AG10803 (cell line): Measurements from ENCODE around the gene STIP1.

Experiments used
- DNase-seq: peaks from one replicate; pipeline ENCODE4 v3.0.0; 2010; ENCODE audit warnings: low read depth
- H3K4me3 ChIP-seq: 2 replicates; pipeline ENCODE4 v1.5.1; 2011; ENCODE audit warnings: mild to moderate bottlenecking, low read length, control low read depth
- TF ChIP-seq, protein P1 (sequence below): conservative IDR thresholded peaks from 2 replicates; pipeline ENCODE4 v1.5.1; 2011; ENCODE audit warnings: mild to moderate bottlenecking, low read length, control low read depth, inconsistent platforms

Gene STIP1

DNA sequence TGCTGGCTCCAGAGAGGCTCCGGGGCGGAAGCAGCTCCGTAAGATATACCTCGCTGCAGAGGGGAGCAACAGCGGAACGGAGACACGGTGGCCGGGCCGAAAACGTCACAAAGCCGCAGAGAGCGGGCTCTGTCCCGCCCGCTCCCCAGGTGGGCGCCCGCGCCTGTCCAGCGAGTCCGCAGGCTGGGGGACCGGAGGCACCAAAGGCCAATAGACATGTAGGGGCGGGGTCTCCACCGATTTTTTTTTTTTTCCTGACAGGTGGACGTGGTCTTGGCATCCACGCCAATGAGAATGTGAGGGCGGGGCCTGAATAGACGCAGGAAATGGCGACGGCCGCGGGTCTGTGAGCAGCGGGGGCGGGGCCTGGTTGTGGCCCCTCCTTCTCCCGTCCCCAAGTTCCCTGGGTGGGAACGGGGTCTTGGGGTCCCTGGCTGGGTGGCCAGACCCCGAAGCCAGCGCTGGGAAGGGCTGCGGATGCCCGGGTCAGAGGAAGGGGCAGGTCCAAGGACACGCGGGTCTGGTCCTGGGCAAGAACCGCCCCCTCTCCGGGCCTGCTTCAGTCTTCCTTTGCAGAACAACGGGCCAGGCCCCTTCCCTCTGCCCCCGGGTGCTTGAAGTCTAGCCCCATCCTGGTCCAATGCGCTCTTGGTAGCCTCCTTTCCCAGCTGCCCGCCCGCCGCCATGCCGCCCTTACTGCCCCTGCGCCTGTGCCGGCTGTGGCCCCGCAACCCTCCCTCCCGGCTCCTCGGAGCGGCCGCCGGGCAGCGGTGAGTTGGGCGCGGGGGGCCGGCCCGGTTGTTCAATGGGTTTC, 44.4 kb downstream of the STIP1 start, which contains the start of gene DNAJC4:
Gene DNAJC4, plus strand, starts transcription at position 378 of the 814 bp plus-strand sequence. Its CDS starts 307 bp downstream, at position 685.
- TF ChIP-seq, protein P1, sequence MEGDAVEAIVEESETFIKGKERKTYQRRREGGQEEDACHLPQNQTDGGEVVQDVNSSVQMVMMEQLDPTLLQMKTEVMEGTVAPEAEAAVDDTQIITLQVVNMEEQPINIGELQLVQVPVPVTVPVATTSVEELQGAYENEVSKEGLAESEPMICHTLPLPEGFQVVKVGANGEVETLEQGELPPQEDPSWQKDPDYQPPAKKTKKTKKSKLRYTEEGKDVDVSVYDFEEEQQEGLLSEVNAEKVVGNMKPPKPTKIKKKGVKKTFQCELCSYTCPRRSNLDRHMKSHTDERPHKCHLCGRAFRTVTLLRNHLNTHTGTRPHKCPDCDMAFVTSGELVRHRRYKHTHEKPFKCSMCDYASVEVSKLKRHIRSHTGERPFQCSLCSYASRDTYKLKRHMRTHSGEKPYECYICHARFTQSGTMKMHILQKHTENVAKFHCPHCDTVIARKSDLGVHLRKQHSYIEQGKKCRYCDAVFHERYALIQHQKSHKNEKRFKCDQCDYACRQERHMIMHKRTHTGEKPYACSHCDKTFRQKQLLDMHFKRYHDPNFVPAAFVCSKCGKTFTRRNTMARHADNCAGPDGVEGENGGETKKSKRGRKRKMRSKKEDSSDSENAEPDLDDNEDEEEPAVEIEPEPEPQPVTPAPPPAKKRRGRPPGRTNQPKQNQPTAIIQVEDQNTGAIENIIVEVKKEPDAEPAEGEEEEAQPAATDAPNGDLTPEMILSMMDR: no peak
- peak; percentile 70 for DNase-seq
- H3K4me3 ChIP-seq: peak within 1 kb of the TSS; percentile 81

DNA sequence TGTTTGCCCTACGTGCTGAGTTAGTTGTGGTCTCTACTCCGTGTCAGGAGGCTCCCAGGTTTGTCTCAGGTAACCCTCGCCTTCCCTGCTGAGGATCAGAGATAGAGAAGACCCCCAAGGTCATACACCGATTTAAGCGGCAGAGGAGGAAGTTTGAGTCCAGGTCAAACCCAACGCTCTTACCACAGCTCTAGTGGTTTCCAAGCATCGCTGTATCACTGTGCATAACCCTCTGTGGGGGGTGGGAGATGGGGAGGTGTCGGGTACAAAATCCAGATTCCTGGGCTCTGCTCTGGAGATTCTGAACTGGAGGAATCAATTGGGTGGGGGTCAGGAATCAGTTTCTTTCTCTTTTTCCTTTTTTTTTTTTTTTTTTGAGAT, 45.0 kb downstream of the STIP1 start:
- DNase-seq: no peak
- peak overlapping the region; percentile 81 for H3K4me3 ChIP-seq
- TF ChIP-seq, protein P1: no peak

DNA sequence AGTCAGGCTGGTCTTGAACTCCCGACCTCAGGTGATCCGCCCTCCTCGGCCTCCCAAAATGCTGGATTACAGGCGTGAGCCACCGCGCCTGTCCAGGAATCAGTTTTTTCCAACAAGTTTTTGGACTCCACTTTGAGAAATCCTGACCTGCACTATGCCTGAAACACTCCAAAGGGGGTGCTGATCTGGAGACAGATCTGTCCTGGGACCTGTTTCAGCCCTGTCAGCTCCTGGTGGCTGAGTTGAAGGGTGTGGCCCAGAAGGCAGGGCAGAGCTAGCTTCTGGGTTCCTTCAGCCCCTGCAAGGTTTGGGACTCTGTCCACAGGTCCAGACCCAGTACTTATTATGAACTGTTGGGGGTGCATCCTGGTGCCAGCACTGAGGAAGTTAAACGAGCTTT, 45.6 kb downstream of the STIP1 start:
- DNase-seq: no peak
- H3K4me3 ChIP-seq: no peak overlapping the region
- TF ChIP-seq, protein P1: no peak

DNA sequence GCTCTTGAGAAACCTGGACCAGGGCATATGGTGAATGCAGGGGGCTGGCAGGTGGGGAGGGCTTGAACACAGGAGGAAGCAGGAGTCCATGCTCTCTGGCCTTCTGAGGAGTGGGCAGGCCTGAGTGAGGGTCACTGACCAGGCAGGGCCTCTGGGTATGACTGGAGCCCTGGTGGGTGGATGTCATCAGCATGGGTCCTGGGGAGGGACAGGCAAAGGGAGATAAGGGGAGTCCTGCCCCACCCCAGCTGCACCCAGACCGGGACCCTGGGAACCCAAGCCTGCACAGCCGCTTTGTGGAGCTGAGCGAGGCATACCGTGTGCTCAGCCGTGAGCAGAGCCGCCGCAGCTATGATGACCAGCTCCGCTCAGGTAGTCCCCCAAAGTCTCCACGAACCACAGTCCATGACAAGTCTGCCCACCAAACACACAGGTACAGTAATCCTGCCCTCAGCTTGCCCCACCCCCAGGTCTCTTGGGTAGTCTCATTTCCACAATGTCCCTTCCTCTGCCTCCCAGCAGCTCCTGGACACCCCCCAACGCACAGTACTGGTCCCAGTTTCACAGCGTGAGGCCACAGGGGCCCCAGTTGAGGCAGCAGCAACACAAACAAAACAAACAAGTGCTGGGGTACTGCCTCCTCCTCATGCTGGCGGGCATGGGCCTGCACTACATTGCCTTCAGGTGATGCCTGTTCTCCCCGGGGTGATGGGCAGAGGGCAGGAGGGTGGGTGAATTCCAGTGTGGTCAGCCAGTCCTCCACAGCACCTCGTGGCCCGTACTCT, 46.4 kb downstream of the STIP1 start:
- DNase-seq: no peak
- TF ChIP-seq, protein P1: no peak
- H3K4me3 ChIP-seq: no peak overlapping the region

DNA sequence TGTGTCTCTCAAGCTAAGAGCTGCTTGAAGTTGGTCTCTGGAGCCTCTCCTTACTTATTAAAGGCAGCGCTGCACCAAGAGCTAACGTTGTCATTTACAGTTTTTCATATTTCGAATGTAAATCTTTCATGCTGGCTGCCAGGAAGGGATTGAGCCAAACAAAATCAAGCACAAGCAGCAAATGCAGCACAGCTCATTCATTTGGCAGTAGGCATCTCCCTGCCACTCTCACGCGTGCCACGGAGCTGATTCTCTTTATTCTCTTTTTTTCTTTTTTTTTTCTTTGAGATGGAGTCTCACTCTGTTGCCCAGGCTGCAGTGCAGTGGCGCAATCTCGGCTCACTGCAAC, 47.0 kb downstream of the STIP1 start:
- H3K4me3 ChIP-seq: no peak overlapping the region
- TF ChIP-seq, protein P1: no peak
- DNase-seq: no peak

DNA sequence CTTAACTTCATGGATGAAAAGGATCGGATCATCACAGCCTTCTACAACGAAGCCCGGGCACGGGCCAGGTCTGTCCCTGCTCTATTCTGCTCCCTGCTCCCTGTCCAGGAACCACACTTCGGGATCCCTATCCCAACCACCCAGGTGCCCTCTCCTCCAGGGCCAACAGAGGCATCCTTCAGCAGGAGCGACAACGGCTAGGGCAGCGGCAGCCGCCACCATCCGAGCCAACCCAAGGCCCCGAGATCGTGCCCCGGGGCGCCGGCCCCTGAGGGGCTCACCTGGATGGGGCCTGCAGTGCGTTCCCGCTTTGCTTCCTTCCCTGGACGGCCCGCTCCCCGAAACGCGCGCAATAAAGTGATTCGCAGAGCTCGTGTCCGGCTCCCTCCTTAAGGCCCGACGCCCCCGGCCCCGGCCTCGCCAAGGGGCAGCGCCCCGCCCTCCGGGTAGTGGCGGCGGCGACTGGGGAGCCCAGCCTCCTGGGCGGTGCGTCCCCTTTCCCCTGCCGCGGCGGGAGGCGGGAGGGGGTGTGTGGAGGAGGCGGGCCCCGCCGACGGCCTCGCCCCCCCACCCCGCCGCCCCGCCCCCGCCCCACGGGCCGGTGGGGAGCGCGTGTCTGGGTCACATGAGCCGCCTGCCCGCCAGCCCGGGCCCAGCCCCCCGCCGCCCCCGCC, 48.1 kb downstream of the STIP1 start, which contains the start of gene VEGFB:
Gene VEGFB, plus strand, starts transcription at position 672 of the 674 bp plus-strand sequence. CDS start 250 bp downstream, outside the sequence.
- TF ChIP-seq, protein P1: no peak
- DNase-seq: no peak

More for the DNA sequence above, 48.1 kb downstream of the STIP1 start, which contains the start of gene VEGFB:
- peak within 1 kb of the TSS; percentile 65 for H3K4me3 ChIP-seq
